Natural killer cell treated with Interleukin-12 subunit alpha and Interleukin-12 subunit beta and Interleukin-15 and Interleukin-18, amount 100 ng/mL, for 72 hours (primary cell): Measurements from ENCODE around the gene ESPN. TPM values are rescaled to one million over a fixed set of nuclear protein-coding genes. Genes with fewer than 3 reads are reported as not detected.
"Not testable (repeated sequence)": the region's sequence is repeated elsewhere in the genome, so short reads cannot be mapped to it uniquely, and the experiment has no call there.

ENCODE experiments used
- ATAC-seq, 2 donors: fragments of 150-1000 bp; cut with Tn5 transposase in 1 of 2; sonication (Bioruptor Pico), chemical (Tn5 transposase) in 1 of 2; 2 replicates each; pipeline ENCODE4 v1.10.0; 2021
- DNase-seq: peaks from one replicate; pipeline ENCODE4 v3.0.0; 2022; ENCODE audit warnings: low spot score
- H3K27ac Mint-ChIP-seq, 2 donors: 1 replicate in 1 of 2; 2 replicates in 1 of 2; pipeline ENCODE4 v1.8.0; 2022; ENCODE audit warnings: mixed read lengths in 2 of 2, mild to moderate bottlenecking in 1 of 2, moderate library complexity in 1 of 2
- H3K27me3 Mint-ChIP-seq, 2 donors: 1 replicate in 1 of 2; 2 replicates in 1 of 2; pipeline ENCODE4 v1.8.0; 2022; ENCODE audit warnings: mixed read lengths in 2 of 2
- H3K36me3 Mint-ChIP-seq: one replicate; pipeline ENCODE4 v1.8.0; 2022; ENCODE audit warnings: mixed read lengths
- H3K4me1 Mint-ChIP-seq, 2 donors: 1 replicate in 1 of 2; 2 replicates in 1 of 2; pipeline ENCODE4 v1.8.0; 2022; ENCODE audit warnings: low read depth in 2 of 2, mixed read lengths in 2 of 2, mild to moderate bottlenecking in 1 of 2
- H3K4me3 Mint-ChIP-seq: one replicate; pipeline ENCODE4 v1.8.0; 2022; ENCODE audit warnings: mixed read lengths
- H3K9me3 Mint-ChIP-seq: 2 replicates; pipeline ENCODE4 v1.8.0; 2022; ENCODE audit warnings: mixed read lengths
- total RNA-seq, 2 donors: library from RNA; stranded (reverse); gene quantifications; one replicate each; pipeline ENCODE4 v1.2.3, GENCODE V29; 2022

The ESPN gene
- total RNA-seq, 2 donors from 2014 or later: 0.14 to 0.84 TPM

GRCh38 chr1:6395130-6395529, 29.4 kb upstream of the ESPN start:
- peak overlapping the region; percentile 93 for H3K4me3 Mint-ChIP-seq
- not testable (repeated sequence) for DNase-seq, H3K27me3 Mint-ChIP-seq, ATAC-seq, H3K36me3 Mint-ChIP-seq, H3K9me3 Mint-ChIP-seq
- peaks cover 18 to 22% of the 10 kb centered on the region in 2 donors for H3K4me1 Mint-ChIP-seq
- H3K27ac Mint-ChIP-seq: peak overlapping the region; percentile 83 to 89

GRCh38 chr1:6395781-6396244, 28.8 kb upstream of the ESPN start:
- not testable (repeated sequence) for H3K36me3 Mint-ChIP-seq, DNase-seq, H3K4me3 Mint-ChIP-seq, H3K27me3 Mint-ChIP-seq, ATAC-seq, H3K9me3 Mint-ChIP-seq, H3K27ac Mint-ChIP-seq
- H3K4me1 Mint-ChIP-seq: peaks cover 18 to 22% of the 10 kb centered on the region in 2 donors

- Mint-ChIP-seq H3K9me3 (no peaks in the 10 kb centered on the region), H3K27ac (no peak overlapping the region), H3K4me1 (peaks cover 15 to 19% of the 10 kb centered on the region in 2 donors), H3K36me3 (no peaks in the 10 kb centered on the region), H3K4me3 (peak overlapping the region; percentile 1), H3K27me3 (peaks cover 0 to 2% of the 10 kb centered on the region in 2 donors)
- ATAC-seq: no peak
- DNase-seq: no peak
Measured at GRCh38 chr1:6396998-6397397, 27.6 kb upstream of the ESPN start.

GRCh38 chr1:6397844-6398441, 26.6 kb upstream of the ESPN start:
- Mint-ChIP-seq H3K27ac (no peak overlapping the region), H3K9me3 (no peaks in the 10 kb centered on the region), H3K4me1 (peaks cover 10 to 14% of the 10 kb centered on the region in 2 donors), H3K27me3 (peaks cover 0 to 2% of the 10 kb centered on the region in 2 donors), H3K4me3 (no peak overlapping the region), H3K36me3 (no peaks in the 10 kb centered on the region)
- DNase-seq (no peak), ATAC-seq (no peak)

- Mint-ChIP-seq H3K27me3 (peaks cover 0 to 2% of the 10 kb centered on the region in 2 donors), H3K9me3 (no peaks in the 10 kb centered on the region), H3K4me1 (peaks cover 5 to 7% of the 10 kb centered on the region in 2 donors), H3K27ac (no peak overlapping the region), H3K4me3 (no peak overlapping the region), H3K36me3 (no peaks in the 10 kb centered on the region)
- no peak for DNase-seq
- no peak for ATAC-seq
Measured at GRCh38 chr1:6399294-6399693, 25.3 kb upstream of the ESPN start.

GRCh38 chr1:6401673-6402072, 22.9 kb upstream of the ESPN start:
- Mint-ChIP-seq H3K27me3 (peaks cover 0 to 2% of the 10 kb centered on the region in 2 donors), H3K27ac (no peak overlapping the region), H3K4me3 (no peak overlapping the region), H3K4me1 (no peaks in the 10 kb centered on the region), H3K36me3 (no peaks in the 10 kb centered on the region), H3K9me3 (no peaks in the 10 kb centered on the region)
- no peak for ATAC-seq
- DNase-seq: no peak

- Mint-ChIP-seq H3K36me3 (no peaks in the 10 kb centered on the region), H3K27ac (no peak overlapping the region), H3K4me3 (no peak overlapping the region), H3K27me3 (peaks cover 13 to 18% of the 10 kb centered on the region in 2 donors), H3K4me1 (no peaks in the 10 kb centered on the region), H3K9me3 (no peaks in the 10 kb centered on the region)
- no peak for DNase-seq
- ATAC-seq: no peak
Measured at GRCh38 chr1:6408023-6408422, 16.6 kb upstream of the ESPN start.

GRCh38 chr1:6409053-6409452, 15.5 kb upstream of the ESPN start:
- Mint-ChIP-seq H3K4me3 (no peak overlapping the region), H3K27ac (no peak overlapping the region), H3K4me1 (no peaks in the 10 kb centered on the region)

GRCh38 chr1:6409733-6410132, 14.8 kb upstream of the ESPN start:
- Mint-ChIP-seq H3K4me1 (peaks cover 0 to 5% of the 10 kb centered on the region in 2 donors), H3K4me3 (no peak overlapping the region), H3K9me3 (no peaks in the 10 kb centered on the region), H3K36me3 (no peaks in the 10 kb centered on the region), H3K27me3 (peaks cover 22 to 26% of the 10 kb centered on the region in 2 donors), H3K27ac (no peak overlapping the region)
- ATAC-seq: no peak
- DNase-seq: no peak

More at GRCh38 chr1:6409053-6409452, 15.5 kb upstream of the ESPN start:
- ATAC-seq (no peak), DNase-seq (no peak)
- Mint-ChIP-seq H3K9me3 (no peaks in the 10 kb centered on the region), H3K36me3 (no peaks in the 10 kb centered on the region), H3K27me3 (peaks cover 16 to 19% of the 10 kb centered on the region in 2 donors)

GRCh38 chr1:6410248-6410893, 14.2 kb upstream of the ESPN start:
- Mint-ChIP-seq H3K9me3 (no peaks in the 10 kb centered on the region), H3K4me1 (peaks cover 0 to 5% of the 10 kb centered on the region in 2 donors)

GRCh38 chr1:6412896-6413295, 11.7 kb upstream of the ESPN start:
- no peak overlapping the region for H3K27ac Mint-ChIP-seq
- peaks cover 0 to 5% of the 10 kb centered on the region in 2 donors for H3K4me1 Mint-ChIP-seq
- ATAC-seq (no peak), DNase-seq (no peak)
- no peaks in the 10 kb centered on the region for H3K9me3 Mint-ChIP-seq
- H3K36me3 Mint-ChIP-seq: no peaks in the 10 kb centered on the region
- H3K4me3 Mint-ChIP-seq: no peak overlapping the region
- H3K27me3 Mint-ChIP-seq: peaks cover 23 to 45% of the 10 kb centered on the region in 2 donors

More at GRCh38 chr1:6410248-6410893, 14.2 kb upstream of the ESPN start:
- no peaks in the 10 kb centered on the region for H3K36me3 Mint-ChIP-seq
- H3K27ac Mint-ChIP-seq: no peak overlapping the region
- DNase-seq (no peak), ATAC-seq (no peak)
- no peak overlapping the region for H3K4me3 Mint-ChIP-seq
- peaks cover 23 to 27% of the 10 kb centered on the region in 2 donors for H3K27me3 Mint-ChIP-seq

- no peak for DNase-seq
- ATAC-seq: peak; percentile 56 to 75
- Mint-ChIP-seq H3K9me3 (no peaks in the 10 kb centered on the region), H3K27me3 (peaks cover 23 to 43% of the 10 kb centered on the region in 2 donors), H3K4me1 (peaks cover 0 to 5% of the 10 kb centered on the region in 2 donors), H3K4me3 (no peak overlapping the region), H3K27ac (no peak overlapping the region), H3K36me3 (no peaks in the 10 kb centered on the region)
Measured at GRCh38 chr1:6414443-6414844, 10.1 kb upstream of the ESPN start.

GRCh38 chr1:6414881-6415626, 9.5 kb upstream of the ESPN start:
- no peak for DNase-seq
- H3K4me1 Mint-ChIP-seq: peaks cover 0 to 5% of the 10 kb centered on the region in 2 donors
- H3K4me3 Mint-ChIP-seq: no peak overlapping the region
- ATAC-seq: no peak
- H3K27me3 Mint-ChIP-seq: peaks cover 21 to 43% of the 10 kb centered on the region in 2 donors
- no peaks in the 10 kb centered on the region for H3K9me3 Mint-ChIP-seq
- H3K36me3 Mint-ChIP-seq: no peaks in the 10 kb centered on the region
- H3K27ac Mint-ChIP-seq: no peak overlapping the region

- H3K9me3 Mint-ChIP-seq: no peaks in the 10 kb centered on the region
- H3K27me3 Mint-ChIP-seq: peaks cover 16 to 39% of the 10 kb centered on the region in 2 donors
- DNase-seq: no peak
- no peak overlapping the region for H3K4me3 Mint-ChIP-seq
- H3K36me3 Mint-ChIP-seq: no peaks in the 10 kb centered on the region
- H3K27ac Mint-ChIP-seq: no peak overlapping the region
- peaks cover 0 to 5% of the 10 kb centered on the region in 2 donors for H3K4me1 Mint-ChIP-seq
- ATAC-seq: no peak
Measured at GRCh38 chr1:6416295-6416656, 8.3 kb upstream of the ESPN start.
